IPS DF 4.7 (cell line): ENCODE results near the gene ABR.
"Not testable (repeated sequence)": the region's sequence is repeated elsewhere in the genome, so short reads cannot be mapped to it uniquely, and the experiment has no call there.

Experiments used
- DNase-seq: peaks from one replicate; pipeline ENCODE4 v3.0.0-alpha.2; 2013; ENCODE audit warnings: low spot score; ENCODE audit errors: extremely low read depth

The ABR gene

GRCh38 chr17:1073963-1074625 is 105.7 kb downstream of the ABR start:
- not testable (repeated sequence) for DNase-seq

GRCh38 chr17:1073241-1073962 is 106.4 kb downstream of the ABR start:
- no peak for DNase-seq

- DNase-seq: no peak
Observed at GRCh38 chr17:1072551-1072961, 107.2 kb downstream of the ABR start.

DNA sequence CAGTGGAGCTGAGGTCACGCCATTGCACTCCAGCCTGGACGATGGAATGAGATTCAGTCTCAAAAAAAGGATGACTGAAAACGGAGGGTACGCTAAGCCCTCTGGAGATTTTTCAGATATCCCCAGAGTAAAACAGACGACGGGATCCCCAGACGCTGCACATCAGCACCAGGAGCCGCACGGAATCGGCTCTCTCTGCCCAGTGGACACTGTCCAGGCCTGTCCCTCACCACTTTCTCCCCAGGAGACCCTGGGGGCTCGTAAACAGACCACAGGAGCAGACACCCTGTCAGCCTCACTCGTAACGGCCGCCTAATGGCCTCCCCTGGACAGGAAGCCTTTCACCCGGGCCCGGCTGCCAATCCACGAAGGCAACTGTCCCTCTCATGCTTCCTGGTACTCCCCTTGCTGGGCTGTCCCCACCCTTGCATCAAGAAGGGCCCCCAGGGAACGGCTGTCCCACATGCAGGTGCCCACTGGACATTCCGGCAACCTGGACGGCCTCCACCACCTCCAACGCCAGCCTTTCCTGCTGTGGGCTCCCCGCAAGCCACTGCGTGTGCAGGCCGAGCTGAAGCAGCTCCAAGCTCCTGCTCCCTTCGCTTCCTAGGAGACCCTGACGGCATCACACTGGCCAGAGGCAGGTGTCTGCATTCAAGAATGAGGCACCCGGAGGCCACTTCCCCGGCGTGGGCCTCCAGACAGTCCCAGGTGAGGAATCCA is 108.5 kb downstream of the ABR start:
- DNase-seq: no peak

DNA sequence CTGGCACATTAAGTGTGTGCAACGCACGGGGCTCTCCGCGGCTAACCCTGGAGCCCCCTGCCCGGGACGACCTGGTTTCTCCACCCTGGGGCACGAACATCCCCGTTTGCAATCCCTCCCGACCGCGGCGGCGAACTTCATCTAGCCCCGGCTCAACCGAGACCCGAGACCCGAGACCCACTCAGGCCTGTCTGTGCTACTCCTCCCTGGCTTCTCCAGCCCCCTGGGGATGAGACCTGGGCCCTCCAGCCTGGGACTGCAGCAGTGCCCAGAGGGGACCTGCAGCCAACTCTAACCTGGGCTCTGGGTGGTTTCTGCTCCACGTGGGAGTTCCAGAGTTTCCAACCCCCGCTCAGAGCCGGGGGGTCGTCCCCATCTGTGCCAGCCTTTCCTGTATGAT is 109.4 kb downstream of the ABR start:
- no peak for DNase-seq

DNA sequence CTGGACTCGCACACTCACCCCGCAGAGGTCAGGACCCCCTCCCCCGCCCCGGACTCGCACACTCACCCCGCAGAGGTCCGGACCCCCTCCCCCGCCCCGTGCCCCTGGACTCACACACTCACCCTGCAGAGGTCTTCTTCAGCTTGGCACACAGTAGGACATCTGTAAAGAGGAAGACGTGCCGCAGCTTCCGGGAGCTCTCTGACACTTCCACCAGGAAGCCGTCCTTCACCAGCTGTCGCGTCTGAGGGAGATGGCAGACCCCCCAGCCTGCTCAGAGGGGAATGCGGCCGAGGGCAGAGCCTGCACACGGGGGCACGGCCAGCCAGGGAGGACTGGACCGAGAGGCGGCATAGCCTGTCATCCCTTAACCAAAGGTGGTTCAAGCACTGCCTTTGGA is 109.9 kb downstream of the ABR start:
- DNase-seq: no peak

DNA sequence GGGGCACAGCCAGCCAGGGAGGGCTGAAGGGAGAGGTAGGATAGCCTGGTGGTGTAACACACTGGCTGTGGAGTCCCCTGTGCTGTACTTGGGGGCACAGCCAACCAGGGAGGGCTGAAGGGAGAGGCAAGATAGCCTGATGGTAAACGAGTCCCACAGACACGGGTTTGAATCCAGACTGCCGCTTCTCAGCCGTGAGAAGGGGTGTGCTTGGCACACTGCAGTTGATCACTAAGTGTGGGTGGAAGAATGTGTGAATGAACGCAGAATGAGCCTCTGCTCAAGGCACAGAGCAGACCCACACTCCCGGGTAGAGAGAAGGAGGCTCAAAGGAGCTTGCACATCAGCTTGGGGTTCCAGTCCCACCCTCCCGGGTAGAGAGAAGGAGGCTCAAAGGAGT is 111.4 kb downstream of the ABR start:
- DNase-seq: no peak

DNA sequence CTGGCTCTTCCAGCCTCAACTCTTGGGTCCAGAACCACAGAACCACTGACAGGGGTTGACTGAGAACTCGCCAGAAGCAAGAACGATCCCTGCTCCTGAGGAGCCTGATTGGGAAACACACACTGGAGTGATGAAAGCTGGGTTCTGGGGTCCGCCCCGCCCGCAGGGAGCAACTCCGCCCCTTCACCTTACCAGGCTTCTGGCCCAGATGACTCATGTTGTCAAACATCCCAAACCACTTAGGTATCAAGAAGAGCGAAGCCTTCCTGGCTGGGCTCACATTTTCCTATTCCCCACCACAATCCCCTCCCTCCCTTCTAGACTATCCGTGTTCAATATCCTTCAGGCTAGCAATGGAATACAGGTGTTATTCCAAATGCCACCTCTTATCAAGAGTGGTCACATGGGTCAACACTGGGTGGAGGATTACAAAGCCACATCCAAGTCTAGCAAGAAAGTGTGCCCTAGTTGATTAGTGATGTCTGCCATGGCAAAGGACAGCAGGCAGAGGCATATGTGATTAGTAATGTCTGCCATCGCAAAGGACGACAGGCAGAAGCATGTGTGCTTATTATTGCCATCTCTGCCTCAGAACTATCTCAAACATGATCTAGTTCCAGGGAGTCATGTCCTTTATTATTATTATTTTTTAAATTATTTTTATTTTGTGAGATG is 112.4 kb downstream of the ABR start:
- DNase-seq: no peak

- DNase-seq: not testable (repeated sequence)
Observed at GRCh38 chr17:1065416-1065815, 114.4 kb downstream of the ABR start.

DNA sequence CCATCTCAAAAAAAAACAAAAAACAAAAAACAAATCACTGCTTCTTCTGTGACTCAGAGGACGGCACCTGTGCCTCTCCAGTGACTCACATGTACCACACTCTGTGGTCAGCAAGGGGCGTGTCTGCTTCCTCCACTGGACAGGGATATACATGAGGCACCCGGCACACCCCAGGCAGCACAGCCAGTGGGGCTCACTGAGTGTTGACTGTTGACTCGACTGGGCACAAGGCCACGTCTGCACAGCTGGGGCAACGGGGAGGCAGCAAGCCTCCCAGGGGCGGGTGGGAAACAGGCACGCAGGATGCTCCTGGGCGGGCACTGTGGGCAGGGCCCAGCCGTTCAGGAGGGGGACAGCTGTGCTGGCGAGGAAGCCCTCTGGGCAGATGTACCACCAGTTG is 118.8 kb downstream of the ABR start:
- no peak for DNase-seq

- no peak for DNase-seq
Observed at GRCh38 chr17:1059131-1059795, 120.5 kb downstream of the ABR start.

DNA sequence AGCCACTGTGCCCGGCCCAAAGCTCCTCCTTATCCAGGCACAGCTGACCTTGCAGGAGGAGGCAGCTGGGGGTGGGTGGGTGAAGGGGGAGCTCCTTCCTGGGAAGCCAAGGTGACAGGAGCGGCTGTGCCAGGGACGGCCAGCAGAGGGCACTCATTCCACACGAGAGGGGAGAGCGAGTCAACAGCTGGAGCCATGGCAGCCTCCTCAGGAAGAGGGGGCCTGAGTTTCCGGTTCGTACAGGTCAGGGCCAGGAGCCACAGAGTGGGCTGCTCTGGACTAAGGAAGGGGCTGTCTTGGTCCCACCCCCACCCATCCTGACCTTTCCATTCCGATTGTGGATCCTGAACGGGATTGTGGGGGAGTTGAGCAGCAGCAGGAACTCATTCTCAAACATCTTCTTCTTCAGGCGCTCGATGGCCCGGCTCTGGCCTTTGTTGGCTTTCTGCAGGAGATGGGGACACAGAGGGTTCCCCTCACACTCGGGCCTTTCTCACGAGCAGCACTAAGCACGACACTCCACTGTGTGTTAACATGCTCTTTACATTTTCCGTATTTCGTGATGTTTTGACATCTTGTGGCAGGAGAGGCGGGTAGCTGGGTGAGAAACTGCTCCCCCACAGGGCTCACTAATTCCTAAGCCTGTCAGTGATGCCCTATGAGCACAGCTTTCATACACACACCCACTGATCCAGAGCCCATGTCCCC is 121.2 kb downstream of the ABR start:
- no peak for DNase-seq

GRCh38 chr17:1056761-1057160 is 123.0 kb downstream of the ABR start:
- DNase-seq: no peak

DNA sequence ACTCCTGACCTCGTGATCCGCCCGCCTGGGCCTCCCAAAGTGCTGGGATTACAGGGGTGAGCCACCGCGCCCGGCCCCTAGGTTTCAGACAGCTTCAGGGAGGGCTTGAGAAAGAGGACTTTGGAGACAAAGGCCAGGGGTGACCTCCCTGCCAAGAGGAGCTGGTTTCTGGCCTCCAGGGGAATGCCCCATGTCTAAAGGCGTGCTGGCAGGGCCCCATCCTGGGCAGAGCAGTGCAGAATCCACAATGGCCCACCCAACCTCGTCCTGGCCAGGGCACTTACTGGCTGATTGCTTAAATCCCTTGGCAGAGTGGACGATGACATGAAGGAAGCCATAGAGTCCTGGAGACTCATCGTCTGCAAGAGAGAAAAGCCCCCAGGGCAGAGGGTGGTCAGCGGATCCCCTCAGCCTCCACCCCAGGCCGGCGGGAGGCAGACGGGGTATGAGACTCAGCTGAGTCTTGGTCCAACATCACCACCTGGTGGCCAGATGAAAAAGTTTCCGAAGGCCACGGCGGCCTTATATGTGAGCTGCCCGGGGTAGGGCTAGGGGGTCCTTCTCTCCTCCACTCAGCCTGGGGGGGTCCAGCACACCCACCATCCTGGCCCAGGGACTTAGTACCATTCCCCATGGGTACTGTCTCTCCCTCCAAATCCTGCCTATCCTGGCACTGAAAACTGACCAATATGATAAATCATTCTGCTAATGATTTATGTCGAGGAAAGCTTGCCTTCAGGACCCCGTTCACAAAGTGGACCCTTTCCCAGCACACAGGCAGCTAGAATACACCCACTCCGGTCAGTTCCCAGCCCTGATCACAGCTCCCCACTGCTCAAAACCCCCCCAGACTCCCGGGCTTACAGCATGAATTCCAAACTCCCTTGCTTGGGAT is 123.8 kb downstream of the ABR start:
- no peak for DNase-seq

DNA sequence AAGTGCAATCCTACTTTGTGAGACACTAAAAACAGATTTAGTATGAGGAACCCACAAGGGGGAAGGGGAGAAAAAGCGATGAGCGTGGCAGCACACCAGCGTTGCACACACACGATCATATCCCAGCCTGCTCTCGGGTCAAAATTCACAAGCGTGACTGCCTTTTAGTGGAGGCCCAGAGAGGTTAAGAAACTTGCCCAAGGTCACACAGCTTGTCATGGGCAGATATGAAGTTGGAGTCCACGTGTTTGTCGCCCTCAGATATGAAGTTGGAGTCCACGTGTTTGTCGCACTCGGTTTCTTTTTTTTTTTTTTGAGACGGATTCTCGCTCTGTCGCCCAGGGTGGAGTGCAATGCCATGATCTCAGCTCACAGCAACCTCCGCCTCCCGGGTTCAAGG is 124.5 kb downstream of the ABR start:
- DNase-seq: no peak

- DNase-seq: no peak
Observed at GRCh38 chr17:1054656-1055055, 125.1 kb downstream of the ABR start.

GRCh38 chr17:1053661-1054360 is 126.0 kb downstream of the ABR start:
- no peak for DNase-seq

DNA sequence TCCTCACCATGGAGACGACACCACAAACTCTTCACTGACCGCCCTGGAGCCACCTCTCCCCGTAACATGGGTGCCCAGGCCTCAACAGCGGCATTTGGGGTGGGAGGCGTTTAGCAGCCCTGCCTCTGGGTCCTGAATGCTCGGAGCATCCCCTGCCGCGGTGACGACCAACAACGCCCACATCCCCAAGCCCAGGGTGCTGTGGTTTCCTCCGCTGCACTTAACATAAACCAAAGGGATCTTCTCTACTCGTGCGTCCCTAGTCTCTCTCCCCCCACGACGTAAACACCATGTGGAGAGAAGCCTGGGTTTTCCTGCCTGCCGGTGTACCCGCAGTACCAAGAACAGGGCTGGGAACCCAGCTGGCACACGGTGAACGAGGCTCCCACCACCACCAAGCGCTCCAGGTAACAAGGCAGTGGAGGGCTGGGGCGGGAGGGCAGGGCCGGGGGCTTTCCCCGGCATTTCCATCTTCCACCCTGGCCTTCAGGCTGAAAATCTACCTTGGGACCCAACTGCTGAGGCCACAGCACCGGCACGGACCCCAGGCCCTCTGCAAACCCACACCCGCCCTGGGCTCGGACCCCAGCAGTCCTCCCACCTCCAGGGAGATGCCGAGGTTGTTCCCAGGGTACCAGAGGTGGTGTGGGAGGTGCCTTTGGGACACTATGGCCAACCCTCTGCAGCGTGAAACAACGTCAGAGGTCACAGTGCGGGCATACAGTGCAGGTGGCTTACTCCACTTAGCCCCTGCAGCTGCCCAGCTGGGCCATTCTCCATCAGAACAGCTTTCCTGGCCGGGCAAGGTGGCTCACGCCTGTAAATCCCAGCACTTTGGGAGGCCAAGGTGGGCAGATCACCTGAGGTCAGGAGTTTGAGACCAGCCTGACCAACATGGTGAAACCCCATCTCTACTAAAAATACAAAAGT is 128.5 kb downstream of the ABR start:
- DNase-seq: no peak
